GM23338 (cell line): ENCODE data around the gene PICK1.

Experiments
- CREB1 ChIP-seq: fragments of 250-450 bp; sonication (Bioruptor Pico); IDR thresholded peaks from 2 replicates; pipeline ENCODE4 v1.5.0; 2020; ENCODE audit warnings: low read depth, mild to moderate bottlenecking, moderate library complexity
- CTCF ChIP-seq, 2 experiments: fragments of 200-600 bp in 1 of 2; sonication (generic) in 1 of 2; conservative IDR thresholded peaks; 2 replicates each; pipeline versions ENCODE4 v1.5.1 to v1.6.1; 2016 to 2017; ENCODE audit warnings: antibody characterized with exemption in 2 of 2, low read depth in 2 of 2, mild to moderate bottlenecking in 2 of 2, moderate library complexity in 1 of 2
- EZH2 ChIP-seq: fragments of 200-600 bp; sonication (generic); IDR thresholded peaks from one replicate; pipeline ENCODE4 v1.8.0; 2017; ENCODE audit warnings: antibody characterized with exemption, mild to moderate bottlenecking, low read depth; ENCODE audit not compliant: unreplicated experiment
- EZH2phosphoT487 ChIP-seq: fragments of 200-600 bp; sonication (generic); IDR thresholded peaks from one replicate; pipeline ENCODE4 v1.8.1; 2018; ENCODE audit warnings: antibody characterized with exemption; ENCODE audit not compliant: unreplicated experiment
- JUNB ChIP-seq: IDR thresholded peaks from one replicate; pipeline ENCODE4 v1.6.1; 2016; ENCODE audit warnings: antibody characterized with exemption; ENCODE audit not compliant: unreplicated experiment
- NANOG ChIP-seq: IDR thresholded peaks from 2 replicates; pipeline ENCODE4 v1.6.1; 2016; ENCODE audit warnings: antibody characterized with exemption, borderline replicate concordance
- POLR2AphosphoS5 ChIP-seq: IDR thresholded peaks from 2 replicates; pipeline ENCODE4 v1.6.1; 2016; ENCODE audit warnings: antibody characterized with exemption, low read depth
- REST ChIP-seq: IDR thresholded peaks from one replicate; pipeline ENCODE4 v1.6.1; 2018; ENCODE audit warnings: antibody characterized with exemption; ENCODE audit not compliant: unreplicated experiment
- ZNF114 ChIP-seq: fragments of 250-450 bp; sonication (Bioruptor Pico); IDR thresholded peaks from 2 replicates; pipeline ENCODE4 v1.5.0; 2020; ENCODE audit warnings: mild to moderate bottlenecking, moderate library complexity
- ZNF331 ChIP-seq: fragments of 250-450 bp; sonication (Bioruptor Pico); IDR thresholded peaks from 2 replicates; pipeline ENCODE4 v1.5.0; 2020; ENCODE audit warnings: low read depth, mild to moderate bottlenecking, moderate library complexity
- TF ChIP-seq, protein P1 (sequence below): IDR thresholded peaks from 2 replicates; pipeline ENCODE4 v1.6.1; 2016; ENCODE audit warnings: antibody characterized with exemption

DNA sequence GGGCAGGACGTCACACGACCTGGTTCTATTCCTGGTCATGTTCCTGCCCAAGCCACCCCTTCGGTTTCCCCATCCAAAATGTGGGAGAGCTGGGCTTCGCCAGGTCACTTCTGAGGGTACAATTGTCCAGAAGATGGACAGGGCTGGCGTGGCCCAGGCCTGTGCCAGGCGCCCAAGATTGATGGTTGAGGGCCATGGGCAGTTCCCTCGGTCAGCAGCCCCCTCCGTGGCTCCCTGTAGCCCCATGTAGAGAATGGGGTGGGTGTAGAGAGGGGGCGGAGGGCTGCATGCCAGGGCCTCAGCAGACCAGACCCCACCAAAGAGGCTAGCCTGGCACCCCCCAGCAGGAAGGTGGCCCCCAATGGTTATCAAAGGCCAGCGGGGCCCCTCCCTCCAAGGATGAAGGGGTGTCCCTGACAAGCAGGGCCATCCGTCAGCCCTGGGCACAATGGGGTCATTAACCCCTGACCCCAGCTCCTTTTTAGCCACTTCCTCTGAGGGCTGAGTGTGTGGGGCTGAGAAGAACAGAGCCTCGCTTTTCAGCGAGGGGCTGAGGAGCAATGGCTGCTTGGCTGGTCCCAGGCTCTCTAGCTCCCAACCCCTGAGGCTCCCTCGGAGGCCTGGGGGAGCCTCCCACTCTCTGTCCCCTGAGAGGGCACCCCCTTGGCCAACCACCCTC is 11.0 kb upstream of the PICK1 start:
- no peak for TF ChIP-seq JUNB
- TF ChIP-seq CTCF (conservative IDR thresholded peaks at IDR 0.05; ENCODE audit: low read depth in 2 of 2), result no peak
- TF ChIP-seq POLR2AphosphoS5, result no peak
- no peak for TF ChIP-seq EZH2phosphoT487
- TF ChIP-seq, protein P1, sequence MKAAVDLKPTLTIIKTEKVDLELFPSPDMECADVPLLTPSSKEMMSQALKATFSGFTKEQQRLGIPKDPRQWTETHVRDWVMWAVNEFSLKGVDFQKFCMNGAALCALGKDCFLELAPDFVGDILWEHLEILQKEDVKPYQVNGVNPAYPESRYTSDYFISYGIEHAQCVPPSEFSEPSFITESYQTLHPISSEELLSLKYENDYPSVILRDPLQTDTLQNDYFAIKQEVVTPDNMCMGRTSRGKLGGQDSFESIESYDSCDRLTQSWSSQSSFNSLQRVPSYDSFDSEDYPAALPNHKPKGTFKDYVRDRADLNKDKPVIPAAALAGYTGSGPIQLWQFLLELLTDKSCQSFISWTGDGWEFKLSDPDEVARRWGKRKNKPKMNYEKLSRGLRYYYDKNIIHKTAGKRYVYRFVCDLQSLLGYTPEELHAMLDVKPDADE, result no peak
- TF ChIP-seq EZH2, result no peak
- TF ChIP-seq NANOG, result no peak
- no peak for TF ChIP-seq ZNF331 (CRISPR knock-in tag)
- TF ChIP-seq CREB1, result no peak
- TF ChIP-seq REST, result no peak
- TF ChIP-seq ZNF114, result no peak
